DMS53 treated with DMSO at 0.1 percent for 48 hours (cell line): ENCODE results near the gene PPP1R7.
A peak's percentile ranks its signal among the peaks of the same experiment; 100 is the strongest.

Source experiments
- DNase-seq: peaks from one replicate; lab custom pipeline; 2025; ENCODE audit not compliant: unreplicated experiment; lab: John Stamatoyannopoulos, UW

Gene PPP1R7

DNA sequence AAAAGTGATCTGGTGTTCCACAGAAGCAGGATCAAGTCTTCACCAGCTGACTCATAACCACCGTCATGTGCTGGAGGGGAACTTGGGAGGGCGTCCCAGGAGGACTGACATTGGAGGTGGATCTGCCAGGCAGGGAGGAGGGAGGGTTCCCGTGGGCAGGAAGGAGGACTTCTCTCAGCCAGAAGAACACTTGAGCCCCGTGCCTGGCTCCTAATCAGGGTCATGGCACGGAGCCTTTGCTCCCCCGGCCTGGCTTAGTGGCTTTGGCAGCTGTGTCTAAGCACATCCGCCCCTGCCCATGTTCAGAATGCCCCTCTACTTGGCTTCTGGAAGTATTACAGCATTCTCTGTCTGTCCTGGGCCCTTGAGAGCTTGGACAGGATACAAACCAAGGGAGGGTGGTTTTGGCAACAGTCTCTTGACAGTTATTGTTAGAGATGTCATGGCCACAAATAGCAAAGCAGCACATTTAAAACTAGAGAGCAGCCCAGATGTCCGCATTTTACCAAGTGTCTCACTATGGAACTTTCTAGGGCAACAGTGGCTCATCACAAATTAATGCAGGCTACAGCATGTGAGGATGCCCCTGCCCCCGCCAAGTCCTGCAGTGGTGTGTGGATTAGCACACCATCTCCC, 11.5 kb downstream of the PPP1R7 start:
- no peak for DNase-seq

DNA sequence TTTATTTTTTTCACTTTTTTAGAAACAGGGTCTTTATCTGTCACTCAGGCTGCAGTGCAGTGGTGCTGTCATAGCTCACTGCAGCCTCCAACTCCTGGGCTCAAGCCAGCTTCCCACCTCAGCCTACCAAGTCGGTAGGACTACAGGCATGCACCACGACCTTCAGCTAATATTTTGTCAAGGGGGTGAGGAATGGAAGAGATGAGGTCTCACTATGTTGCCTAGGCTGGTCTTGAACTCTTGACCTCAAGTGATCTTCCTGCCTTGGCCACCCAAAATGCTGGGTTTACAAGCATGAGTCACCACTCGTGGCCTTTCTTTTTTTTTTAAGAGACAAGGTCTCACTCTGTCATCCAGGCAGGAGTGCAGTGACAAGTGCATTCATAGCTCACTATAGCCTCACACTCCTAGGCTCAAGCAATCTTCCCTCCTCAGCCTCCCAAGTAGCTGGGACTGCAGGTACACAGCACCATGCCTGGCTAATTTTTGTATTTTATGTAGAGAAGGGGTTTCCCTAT, 13.4 kb downstream of the PPP1R7 start:
- DNase-seq = no peak

DNA sequence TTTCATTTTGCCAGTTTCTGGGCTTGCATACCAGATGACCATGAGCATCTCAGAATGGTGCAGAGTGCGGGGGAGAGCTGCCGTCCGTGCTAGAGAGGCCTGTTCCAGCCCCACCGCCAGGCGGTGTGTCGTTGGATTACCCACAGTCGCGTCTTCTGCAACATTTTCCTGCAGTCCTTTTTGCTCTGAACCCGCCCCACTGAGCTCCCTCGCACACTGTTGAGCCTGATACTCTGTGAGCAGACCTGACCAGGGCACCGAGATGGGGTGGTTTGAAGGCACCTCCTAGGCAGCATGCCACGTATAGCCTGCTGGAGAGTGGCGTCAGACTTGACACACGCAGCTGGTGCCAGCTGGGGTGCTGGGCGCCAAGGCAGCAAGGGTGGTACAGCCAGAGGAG, 18.1 kb downstream of the PPP1R7 start:
- DNase-seq = no peak

DNA sequence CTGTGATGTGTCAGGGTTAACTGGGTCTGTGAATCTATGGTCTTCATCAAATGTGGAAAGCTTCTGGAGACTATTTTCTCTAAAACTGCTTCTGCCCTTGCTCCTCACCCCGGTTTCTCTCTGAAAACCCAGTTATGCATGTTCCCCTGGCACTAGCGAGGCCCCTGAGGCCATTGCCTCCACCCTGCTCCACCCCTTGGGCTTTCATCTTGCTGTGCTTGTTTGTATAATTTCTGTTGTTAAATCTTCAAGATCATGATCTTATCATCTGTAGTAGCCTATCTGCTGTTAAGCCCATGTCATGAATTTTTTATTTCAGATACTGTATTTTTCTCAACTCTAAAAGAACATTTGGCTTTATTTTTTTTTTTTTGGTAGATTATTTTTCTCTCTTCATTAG, 23.3 kb downstream of the PPP1R7 start:
- DNase-seq = no peak

DNA sequence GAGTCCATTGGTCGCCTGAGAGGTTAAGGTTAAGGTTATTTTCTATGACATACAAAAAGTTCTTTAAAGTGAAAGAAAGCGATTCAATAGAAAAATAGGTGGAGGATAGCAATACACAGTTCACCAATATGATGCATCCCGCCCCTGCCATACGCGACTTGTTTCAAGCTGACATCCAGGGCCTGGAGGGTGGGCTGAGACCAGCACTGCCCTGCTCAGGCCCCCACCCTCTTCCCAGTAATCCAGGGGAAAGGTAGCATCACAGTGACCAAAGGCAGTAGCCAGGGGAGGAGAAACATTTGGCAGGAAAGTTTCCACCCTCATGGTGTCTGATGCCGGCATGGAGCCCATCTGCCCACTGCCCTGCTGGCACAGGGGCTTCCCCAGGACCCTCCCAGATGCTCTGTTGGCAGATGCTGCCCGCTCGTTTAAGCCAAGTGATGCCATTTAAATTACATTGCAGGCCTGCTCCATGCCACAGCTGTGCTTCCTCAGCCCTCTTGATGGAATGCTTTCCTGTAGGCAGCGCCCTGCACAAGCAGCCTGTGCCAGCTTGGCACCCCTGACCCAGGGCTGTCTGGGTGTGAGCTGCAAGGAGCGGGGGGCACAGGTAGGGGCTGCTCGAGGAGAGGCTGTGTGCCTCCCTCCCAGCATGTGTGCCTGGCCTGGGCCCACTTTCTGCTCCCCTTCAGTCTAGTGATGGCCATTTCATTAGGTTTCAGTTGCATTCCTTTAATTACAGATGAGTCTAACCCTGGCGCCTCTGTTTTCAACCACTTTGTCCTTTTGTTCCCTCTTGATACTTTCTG, 27.5 kb downstream of the PPP1R7 start:
- no peak for DNase-seq

DNA sequence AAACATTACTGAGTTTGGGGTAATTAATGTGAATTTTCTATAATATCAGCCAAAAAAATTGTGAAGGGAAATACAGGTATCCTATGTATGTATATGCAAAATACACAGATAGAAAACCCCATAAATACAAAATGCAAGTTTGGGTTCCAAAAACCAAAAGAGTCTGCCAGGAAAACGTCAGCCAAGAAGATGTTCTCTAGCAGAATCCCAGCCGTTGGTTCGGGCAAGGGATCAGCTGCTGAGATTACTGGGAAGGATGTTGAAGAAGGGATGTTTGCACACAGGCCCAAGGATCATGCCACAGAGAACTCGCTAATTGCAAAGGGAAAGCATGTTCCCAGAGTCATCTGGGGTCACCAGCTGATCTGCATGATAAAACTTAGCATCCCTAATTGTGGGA, 28.7 kb downstream of the PPP1R7 start:
- no peak for DNase-seq

DNA sequence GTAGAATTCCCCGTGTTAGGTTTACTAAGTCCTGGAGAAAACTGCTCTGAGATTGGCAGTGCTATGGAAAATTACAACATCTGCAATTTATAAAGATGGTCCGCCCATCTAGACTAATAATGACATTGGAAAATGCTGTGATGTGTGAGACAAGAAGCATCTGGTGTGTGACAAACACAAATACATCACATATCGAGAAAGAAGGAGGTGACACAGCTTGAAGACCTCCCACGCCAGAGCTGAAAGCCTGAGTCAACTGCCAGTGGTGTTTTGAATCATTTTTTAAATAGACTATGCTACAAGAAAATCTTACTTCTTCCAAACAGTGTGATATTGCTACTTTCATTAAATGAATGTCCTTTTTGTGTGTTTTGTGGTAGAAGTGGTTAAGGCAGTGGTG, 29.6 kb downstream of the PPP1R7 start:
- DNase-seq = no peak

DNA sequence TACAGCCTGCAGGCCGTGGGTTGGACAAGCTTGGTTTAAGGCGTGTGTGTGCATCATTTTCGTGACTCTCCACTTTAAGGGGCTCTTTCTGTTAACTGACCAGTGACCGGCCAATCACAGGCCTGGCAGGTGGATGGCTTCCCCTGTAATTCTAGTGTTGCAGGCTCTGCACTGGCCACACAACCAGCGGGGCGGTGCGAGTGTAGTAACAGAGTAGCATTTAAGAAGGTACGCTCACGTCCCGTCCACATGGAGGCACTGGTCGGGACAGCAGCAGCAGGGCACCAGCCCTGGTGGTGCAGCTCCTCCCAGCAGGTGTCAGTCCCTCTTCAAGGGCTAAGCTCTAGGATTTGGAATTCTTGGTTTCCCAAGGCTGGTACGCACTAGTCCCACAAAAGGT, 30.2 kb downstream of the PPP1R7 start:
- DNase-seq = no peak

DNA sequence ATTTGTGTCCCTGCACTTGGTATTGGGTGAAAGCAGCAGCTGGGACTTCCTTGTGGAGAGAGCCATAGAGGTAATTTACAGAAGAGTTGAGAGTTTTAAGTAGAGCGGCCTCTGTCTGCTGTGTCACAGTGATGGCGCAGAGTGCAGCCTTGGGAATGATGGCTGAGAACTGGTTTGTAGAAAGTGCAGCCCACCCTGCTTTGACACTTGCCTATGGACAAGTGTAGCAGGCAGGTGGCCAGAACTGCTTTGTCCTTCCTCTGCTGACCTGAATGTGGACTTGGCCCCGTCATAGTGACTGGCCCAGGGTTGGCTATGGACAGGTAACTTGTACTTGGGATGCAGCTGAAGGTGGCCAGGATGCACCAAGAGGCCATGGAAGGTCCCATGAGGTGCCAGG, 31.9 kb downstream of the PPP1R7 start:
- no peak for DNase-seq

DNA sequence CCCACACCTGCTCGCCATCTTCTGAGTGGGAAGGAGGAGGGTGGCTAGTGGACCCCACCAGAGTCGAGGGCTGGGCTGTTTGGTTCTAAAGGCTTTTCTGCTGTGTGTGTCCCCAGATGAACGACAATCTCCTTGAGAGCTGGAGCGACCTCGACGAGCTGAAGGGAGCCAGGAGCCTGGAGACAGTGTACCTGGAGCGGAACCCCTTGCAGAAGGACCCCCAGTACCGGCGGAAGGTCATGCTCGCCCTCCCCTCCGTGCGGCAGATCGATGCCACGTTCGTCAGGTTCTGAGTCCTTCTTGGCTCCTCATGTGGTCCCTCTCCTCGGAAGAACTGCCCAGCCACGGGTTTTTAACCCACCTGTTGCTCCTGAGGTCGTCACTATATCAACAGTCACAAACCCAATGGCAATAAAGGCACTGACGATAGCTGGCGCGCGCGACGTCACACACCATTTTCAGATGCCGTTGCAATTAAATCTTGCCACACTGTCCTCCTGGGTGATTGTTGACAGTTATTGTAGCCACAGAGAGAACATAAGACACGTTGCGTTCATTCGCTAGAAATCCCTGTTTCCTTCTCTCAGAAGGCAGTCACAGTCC, 32.4 kb downstream of the PPP1R7 start:
- DNase-seq = no peak

DNA sequence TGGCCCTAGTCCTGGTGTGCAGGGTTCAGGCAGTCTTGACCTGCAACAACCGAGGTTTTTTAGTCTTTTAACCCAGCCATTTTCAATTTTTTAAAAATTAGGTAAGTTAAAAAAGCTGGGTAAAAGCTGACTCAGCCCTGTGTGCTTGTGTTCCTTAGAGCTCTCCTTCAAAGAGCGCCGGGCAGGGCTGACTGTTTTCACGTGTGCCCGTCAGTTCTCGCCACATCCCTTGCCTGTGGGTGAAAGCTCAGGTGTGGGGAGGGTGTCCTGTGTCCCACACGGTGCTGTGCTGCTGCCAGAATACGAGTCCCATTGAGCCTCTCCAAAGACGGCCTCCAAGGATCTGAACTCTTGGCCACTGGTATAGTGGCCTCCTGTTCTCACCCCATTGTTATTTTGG, 33.0 kb downstream of the PPP1R7 start:
- no peak for DNase-seq

DNA sequence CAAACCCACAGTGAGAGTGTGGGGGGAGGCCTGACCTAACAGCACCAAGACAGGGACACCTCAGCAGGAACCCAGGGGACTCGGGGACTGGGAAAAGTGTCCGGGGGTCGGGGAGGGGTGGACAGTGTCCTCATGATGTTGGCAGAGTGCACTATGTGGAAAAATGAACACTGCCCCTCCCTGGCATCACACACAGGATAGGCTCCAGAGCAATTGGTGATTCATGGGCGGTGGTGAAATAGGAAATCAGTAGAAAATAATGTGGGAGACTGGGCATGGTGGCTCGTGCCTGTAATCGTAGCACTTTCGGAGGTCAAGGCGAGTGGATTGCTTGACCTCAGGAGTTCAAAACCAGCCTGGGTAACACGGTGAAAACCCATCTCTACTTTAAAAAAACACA, 34.6 kb downstream of the PPP1R7 start:
- no peak for DNase-seq

DNA sequence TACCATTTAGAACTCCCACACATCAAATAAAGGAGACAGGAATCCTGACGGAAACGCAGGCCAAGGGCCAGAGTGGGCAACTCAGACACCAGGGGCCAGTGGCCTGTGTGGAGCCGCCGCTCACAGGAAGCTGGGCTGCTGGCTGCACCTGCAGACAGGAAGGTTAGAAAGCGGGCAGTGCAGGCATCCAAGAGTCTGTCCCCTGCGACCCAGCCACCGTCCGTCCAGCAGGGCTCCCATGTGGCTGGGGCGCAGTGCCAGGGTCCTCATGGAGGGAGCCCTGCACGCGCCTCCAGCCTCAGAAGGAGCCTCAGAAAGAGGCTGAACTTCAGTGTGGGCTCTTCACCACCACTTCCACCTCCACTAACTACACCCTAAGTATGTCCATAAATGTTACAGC, 35.7 kb downstream of the PPP1R7 start:
- no peak for DNase-seq

DNA sequence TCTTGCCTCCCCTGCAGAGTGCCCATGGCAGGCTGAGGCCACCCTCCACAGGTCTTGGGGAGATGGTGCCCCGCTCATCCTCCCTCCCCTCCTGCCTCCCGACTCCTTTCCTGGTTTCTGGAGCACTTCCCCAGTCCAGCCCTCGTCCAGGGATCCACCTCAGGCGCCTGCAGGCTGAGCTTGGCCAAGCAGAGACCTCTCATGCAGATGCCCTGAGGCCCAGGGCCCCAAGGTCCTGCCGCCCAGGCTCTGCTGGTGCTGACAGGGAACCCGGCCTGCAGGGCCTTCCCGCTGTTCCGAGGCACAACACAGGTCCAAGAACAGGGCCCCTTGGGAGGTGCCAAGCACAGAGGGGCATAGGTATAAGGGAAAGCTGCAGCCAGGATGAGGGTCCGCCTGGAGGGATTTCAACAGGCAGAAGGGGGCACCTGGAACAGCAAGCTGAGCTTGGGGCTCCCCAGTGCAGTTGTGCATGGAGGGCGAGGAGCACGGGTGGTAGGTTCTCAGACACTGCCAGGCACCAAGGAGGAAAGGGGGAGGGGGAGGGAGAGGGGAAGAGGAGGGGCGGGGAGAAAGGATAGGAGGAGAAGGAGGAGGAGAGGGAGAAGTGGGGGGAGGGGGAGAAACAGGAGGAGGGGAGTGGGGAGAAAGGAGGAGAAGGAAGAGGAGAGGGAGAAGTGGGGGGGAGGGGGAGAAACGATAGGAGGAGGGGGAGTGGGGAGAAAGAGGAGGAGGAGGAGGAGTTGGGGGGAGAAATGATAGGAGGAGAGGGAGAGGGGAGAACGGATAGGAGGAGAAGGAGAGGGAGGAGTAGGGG, 37.0 kb downstream of the PPP1R7 start:
- no peak for DNase-seq

DNA sequence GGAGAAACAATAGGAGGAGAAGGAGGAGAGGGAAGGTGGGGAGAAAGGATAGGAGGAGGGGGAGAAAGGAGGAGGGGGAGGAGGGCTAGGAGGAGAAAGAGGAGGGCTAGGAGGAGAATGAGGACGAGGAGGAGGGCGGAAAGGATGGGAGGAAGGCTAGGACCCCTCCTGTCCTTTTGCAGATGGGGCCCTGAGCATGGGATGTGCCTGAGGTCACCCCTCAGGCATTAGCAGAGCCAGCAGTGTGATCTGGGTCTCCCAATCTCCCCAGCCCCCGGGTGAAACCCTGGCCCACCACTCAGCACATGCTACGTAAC, 37.6 kb downstream of the PPP1R7 start:
- no peak for DNase-seq

DNA sequence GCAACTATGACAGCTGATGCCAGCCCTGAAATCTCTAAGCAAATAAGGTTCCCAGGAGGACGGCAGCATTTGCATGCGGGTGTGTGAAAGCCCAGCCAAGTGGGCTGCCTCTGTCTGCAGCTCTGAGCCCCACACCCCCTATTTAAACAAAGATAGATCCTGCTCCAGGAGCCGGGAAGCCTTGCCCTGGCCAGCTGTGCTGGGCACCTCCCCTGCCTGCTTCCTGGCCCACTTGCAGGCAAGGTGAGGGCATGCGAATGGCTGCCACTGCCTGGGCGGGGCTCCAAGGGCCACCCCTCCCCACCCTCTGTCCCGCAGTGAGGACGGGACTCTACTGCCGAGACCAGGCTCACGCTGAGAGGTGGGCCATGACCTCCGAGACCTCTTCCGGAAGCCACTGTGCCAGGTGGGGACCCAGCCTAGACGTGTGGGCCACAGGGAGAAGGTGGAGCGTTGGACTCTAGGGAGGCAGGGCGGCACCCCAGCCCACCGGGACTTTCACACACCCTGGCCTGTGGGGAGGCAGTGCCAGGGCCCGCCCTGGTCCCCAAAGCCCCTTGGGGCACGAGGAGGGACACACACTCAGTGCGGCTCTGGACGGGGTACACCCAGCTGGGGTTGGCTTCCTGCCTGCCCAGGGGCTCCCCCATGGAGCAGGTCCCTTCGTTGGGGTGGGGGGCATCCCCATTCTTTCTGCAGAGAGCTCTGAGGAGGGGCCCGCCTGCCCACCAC, 38.3 kb downstream of the PPP1R7 start, which contains the start of gene ANO7:
Gene ANO7 (plus strand): TSS at position 317 of the 732 bp plus-strand sequence. CDS start 1,387 bp downstream, outside the sequence.
- peak; percentile 24 for DNase-seq

DNA sequence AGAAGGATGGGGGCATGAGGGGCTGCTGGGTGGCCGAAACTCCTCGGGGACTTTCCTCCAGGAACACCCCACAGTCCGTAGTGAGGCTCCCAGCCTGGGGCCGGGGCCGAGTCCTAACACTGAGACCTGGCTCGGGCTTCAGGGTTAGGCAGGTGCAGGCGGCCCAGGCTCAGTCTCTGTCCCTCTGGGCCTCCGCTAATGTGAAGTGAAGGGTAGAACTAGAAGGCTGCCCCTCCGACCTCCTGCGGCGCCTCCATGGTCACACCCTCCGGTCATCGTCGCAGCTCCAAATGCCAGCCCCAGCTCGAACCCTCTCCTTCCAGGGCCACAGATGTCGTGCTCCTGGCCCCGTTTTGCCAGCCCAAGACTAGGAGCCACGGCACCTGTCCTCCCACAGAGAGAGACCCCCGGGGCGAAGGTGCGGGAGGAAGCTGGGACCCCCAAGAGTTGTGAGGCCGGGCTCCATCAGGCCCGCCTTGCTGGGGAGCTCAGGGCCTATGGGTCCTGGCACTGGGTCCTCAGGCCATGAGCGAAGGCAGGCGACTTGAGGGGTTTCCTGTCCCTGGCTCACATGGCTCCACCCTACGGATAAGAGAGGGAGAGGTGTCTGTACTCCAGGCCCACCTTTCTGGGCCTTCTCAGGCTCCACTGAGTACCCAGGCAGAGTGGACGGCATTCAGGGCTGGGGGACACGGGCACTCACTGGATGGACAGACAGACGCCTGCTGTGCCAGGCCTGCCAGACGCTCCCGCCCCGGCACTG, 39.0 kb downstream of the PPP1R7 start:
- no peak for DNase-seq

DNA sequence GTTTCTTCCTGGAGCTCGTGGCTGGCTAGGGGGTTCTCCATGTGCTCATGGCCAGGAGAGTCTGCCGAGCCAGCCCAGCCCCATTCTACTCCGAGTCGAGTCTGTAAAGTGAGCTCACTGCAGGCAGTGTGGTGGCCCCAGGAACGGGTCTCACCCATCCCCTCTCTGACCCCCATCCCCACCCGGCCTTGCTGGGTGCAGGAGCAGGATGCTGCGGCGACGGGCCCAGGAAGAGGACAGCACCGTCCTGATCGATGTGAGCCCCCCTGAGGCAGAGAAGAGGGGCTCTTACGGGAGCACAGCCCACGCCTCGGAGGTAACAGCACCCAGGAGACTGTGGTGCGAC, 39.6 kb downstream of the PPP1R7 start:
- no peak for DNase-seq

DNA sequence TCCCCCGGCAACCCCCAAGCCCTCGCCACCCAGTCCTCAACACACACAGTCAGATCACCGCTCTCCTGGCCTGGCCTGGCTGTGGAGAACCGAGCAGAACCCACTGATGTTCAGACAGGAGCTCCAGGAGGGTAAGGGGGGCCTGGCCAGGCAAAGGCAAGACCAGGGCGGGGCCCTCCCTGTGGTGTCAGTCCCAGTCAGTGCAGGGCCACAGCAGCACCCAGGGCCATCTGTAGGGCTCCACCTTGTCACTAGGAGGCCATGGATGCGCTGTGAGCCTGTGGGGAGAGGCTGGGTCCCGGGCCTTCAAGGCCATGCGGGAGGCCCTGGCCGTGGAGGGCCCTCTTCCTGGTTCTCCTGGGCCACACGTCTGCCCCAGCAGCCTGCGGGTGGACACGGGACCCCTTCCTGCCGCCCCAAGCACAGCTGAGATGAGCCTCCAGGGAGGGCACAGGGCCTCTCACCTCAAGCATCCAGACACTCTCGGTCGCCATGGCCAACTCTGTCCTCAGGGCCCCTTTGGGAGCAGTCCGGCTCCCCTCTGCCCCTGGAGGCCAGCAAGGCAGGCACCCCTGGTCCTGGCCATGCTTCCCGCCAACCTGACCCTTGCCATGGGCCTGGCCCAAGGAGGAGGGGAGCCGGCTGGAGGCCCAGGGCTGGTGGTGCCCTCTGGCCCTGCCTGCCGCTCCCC, 40.2 kb downstream of the PPP1R7 start:
- no peak for DNase-seq
